B cell (primary cell): ENCODE results near the gene IER3. TPM values are rescaled to one million over a fixed set of nuclear protein-coding genes. Genes with fewer than 3 reads are reported as not detected.

Experiments used
- ATAC-seq: fragments of 200-7000 bp; cut with Tn5 transposase; one replicate; pipeline ENCODE4 v1.10.0; 2021; ENCODE audit warnings: low read depth, mild to moderate bottlenecking, moderate number of reproducible peaks, moderate library complexity
- CTCF ChIA-PET: fragments of 350-600 bp; sonication (Branson Sonifier 250); formaldehyde crosslinking; loops from one replicate; lab custom pipeline; 2021; ENCODE audit warnings: antibody characterized with exemption, inconsistent platforms; lab: Charles Lee
- POLR2A ChIA-PET: fragments of 350-600 bp; sonication (Branson Sonifier 250); formaldehyde crosslinking; loops from one replicate; lab custom pipeline; 2021; ENCODE audit warnings: antibody characterized with exemption; lab: Charles Lee
- DNase-seq: peaks from one replicate; pipeline ENCODE4 v3.0.0; 2013
- H2AFZ ChIP-seq: 2 replicates; pipeline ENCODE4 v1.6.1; 2012; ENCODE audit warnings: mild to moderate bottlenecking, low read depth, low read length; ENCODE audit not compliant: insufficient read depth, poor library complexity, severe bottlenecking
- H3K27ac ChIP-seq, 2 donors: 1 replicate in 1 of 2; 2 replicates in 1 of 2; pipeline ENCODE4 v1.5.1; 2012 to 2013; ENCODE audit warnings: low read length in 2 of 2, mild to moderate bottlenecking in 2 of 2, moderate library complexity in 1 of 2
- H3K27me3 ChIP-seq, 4 experiments: fragments of 200-600 bp in 1 of 4; sonication (generic) in 1 of 4; replicated peaks in 1 of 4; 1 replicate in 2 of 4; 2 replicates in 2 of 4; pipeline versions ENCODE4 v1.6.1 to v1.7.0; 2013 to 2016; ENCODE audit warnings: low read length in 3 of 4, mild to moderate bottlenecking in 2 of 4, mixed read lengths in 1 of 4, moderate library complexity in 1 of 4; ENCODE audit not compliant: insufficient read depth in 4 of 4, control insufficient read depth in 3 of 4; ENCODE audit errors: control extremely low read depth in 1 of 4
- H3K36me3 ChIP-seq, 2 experiments: replicated peaks in 1 of 2; 1 replicate in 1 of 2; 2 replicates in 1 of 2; pipeline versions ENCODE4 v1.6.1 to v1.7.1; 2013; ENCODE audit warnings: low read length in 1 of 2; ENCODE audit not compliant: insufficient read depth in 2 of 2, control insufficient read depth in 1 of 2; ENCODE audit errors: control extremely low read depth in 1 of 2, extremely low read depth in 1 of 2
- H3K4me1 ChIP-seq, 2 donors: fragments of 200-600 bp in 1 of 2; sonication (generic) in 1 of 2; 1 replicate in 1 of 2; 2 replicates in 1 of 2; pipeline versions ENCODE4 v1.5.1 to v1.6.1; 2013 to 2017; ENCODE audit warnings: low read length in 2 of 2; ENCODE audit not compliant: control insufficient read depth in 2 of 2, insufficient read depth in 2 of 2
- H3K4me2 ChIP-seq: replicated peaks from 2 replicates; pipeline ENCODE3; 2012; ENCODE audit warnings: mild to moderate bottlenecking, low read depth, low read length; ENCODE audit not compliant: poor library complexity, severe bottlenecking
- H3K4me3 ChIP-seq, 5 experiments: fragments of 200-600 bp in 1 of 5; sonication (generic) in 1 of 5; 1 replicate in 3 of 5; 2 replicates in 2 of 5; pipeline versions ENCODE4 v1.5.1 to v1.7.0; 2011 to 2016; ENCODE audit warnings: low read length in 4 of 5, mild to moderate bottlenecking in 4 of 5, low read depth in 2 of 5, control low read depth in 1 of 5, moderate library complexity in 1 of 5; ENCODE audit not compliant: insufficient read depth in 1 of 5; ENCODE audit errors: control extremely low read depth in 1 of 5, extremely low read depth in 1 of 5
- H3K79me2 ChIP-seq: fragments of 200-600 bp; sonication (generic); one replicate; pipeline ENCODE4 v1.6.0; 2016; ENCODE audit warnings: low read length; ENCODE audit not compliant: control insufficient read depth, insufficient read depth
- H3K9ac ChIP-seq: fragments of 200-600 bp; sonication (generic); 2 replicates; pipeline ENCODE4 v1.6.1; 2017; ENCODE audit warnings: mild to moderate bottlenecking, low read length, moderate library complexity
- H3K9me3 ChIP-seq, 3 donors: one replicate each; pipeline versions ENCODE4 v1.6.1 to v1.7.1; 2013; ENCODE audit warnings: low read length in 2 of 3; ENCODE audit not compliant: control insufficient read depth in 2 of 3, insufficient read depth in 1 of 3; ENCODE audit errors: control extremely low read depth in 1 of 3
- H4K20me1 ChIP-seq: 2 replicates; pipeline ENCODE4 v1.6.0; 2012; ENCODE audit warnings: mild to moderate bottlenecking, low read length; ENCODE audit not compliant: insufficient read depth, control insufficient read depth, poor library complexity, severe bottlenecking
- H3K27ac Mint-ChIP-seq: one replicate; pipeline ENCODE4 v1.8.0; 2021; ENCODE audit warnings: mixed read lengths
- H3K27me3 Mint-ChIP-seq: one replicate; pipeline ENCODE4 v1.8.0; 2021; ENCODE audit warnings: mixed read lengths
- H3K4me1 Mint-ChIP-seq: one replicate; pipeline ENCODE4 v1.8.0; 2021; ENCODE audit warnings: mixed read lengths
- H3K4me3 Mint-ChIP-seq: one replicate; pipeline ENCODE4 v1.8.0; 2021; ENCODE audit warnings: mixed read lengths
- H3K9me3 Mint-ChIP-seq: one replicate; pipeline ENCODE4 v1.8.0; 2022; ENCODE audit warnings: mixed read lengths; ENCODE audit not compliant: insufficient read depth
- EZH2 ChIP-seq: IDR thresholded peaks from 2 replicates; pipeline ENCODE4 v1.6.1; 2012; ENCODE audit warnings: borderline replicate concordance, low read depth, mild to moderate bottlenecking, moderate library complexity, low read length; ENCODE audit not compliant: insufficient read depth, poor library complexity, severe bottlenecking
- WGBS: methylation state at CpG from one replicate; pipeline ENCODE4 v1.1.5; 2013; ENCODE audit warnings: missing lambda C conversion rate; ENCODE audit not compliant: insufficient coverage; 5-methylcytosine and 5-hydroxymethylcytosine counted together
- intact Hi-C: fragments of 100-400 bp; cut with micrococcal nuclease; formaldehyde crosslinking; loops from one replicate; pipeline ENCODE4 v1.10.0; 2022
- polyA plus RNA-seq: library from polyadenylated mRNA; depleted of rRNA; stranded (reverse); fragments of >200 nt; gene quantifications from 2 replicates; pipeline ENCODE4 v1.2.3, GENCODE V29; 2012
- small RNA-seq: library from RNA; depleted of rRNA; stranded (forward); fragments of <200 nt; gene quantifications from one replicate; pipeline ENCODE3, GENCODE V24; 2012; ENCODE audit warnings: low replicate concordance, low read depth; ENCODE audit not compliant: insufficient read length
- total RNA-seq, 2 donors: library from RNA; stranded (reverse); fragments of 120-200 nt in 1 of 2; gene quantifications; 1 replicate in 1 of 2; 2 replicates in 1 of 2; pipeline versions ENCODE4 v1.2.3 to v1.2.4, GENCODE V29; 2013 to 2022
- TF ChIP-seq, protein P1 (sequence below): fragments of 200-600 bp; IDR thresholded peaks from one replicate; pipeline ENCODE4 v1.8.0; 2022; ENCODE audit warnings: antibody characterized with exemption, mild to moderate bottlenecking

IER3 gene
- total and polyA plus RNA-seq, 2 donors (not counting 1 experiment from before 2014, with no cell fraction given) = 3.7 to 4.2 TPM

DNA sequence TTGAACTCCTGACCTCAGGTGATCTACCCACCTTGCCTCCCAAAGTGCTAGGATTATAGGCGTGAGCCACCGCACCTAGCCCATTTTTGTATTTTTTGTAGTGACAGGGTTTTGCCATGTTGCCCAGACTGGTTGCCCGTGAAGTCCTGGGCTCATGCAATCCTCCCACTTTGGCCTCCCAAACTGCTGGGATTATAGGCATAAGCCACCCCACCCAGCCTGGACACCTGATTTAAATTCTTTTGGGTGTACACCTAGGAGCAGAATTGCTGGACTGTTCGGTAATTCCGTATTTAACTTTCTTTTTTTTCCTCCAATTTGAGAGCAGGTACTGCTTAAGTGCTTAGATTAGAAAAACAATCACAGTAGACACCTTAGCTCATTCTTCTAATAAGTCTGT lies 47.9 kb downstream of the IER3 start:
- H3K9me3 Mint-ChIP-seq = no peaks in the 10 kb centered on the region
- no peak overlapping the region for H3K27ac Mint-ChIP-seq
- 100% methylated on average over 1 of the region's 5 CpGs for WGBS
- Histone ChIP-seq H3K9ac (no peak overlapping the region), H3K79me2 (no peaks in the 10 kb centered on the region), H3K4me1 (peaks cover 2 to 4% of the 10 kb centered on the region in 2 donors), H3K36me3 (no peaks in the 10 kb centered on the region), H3K4me3 (no peak overlapping the region), H4K20me1 (no peaks in the 10 kb centered on the region), H3K9me3 (no peaks in the 10 kb centered on the region), H3K27me3 (no peaks in the 10 kb centered on the region), H3K27ac (no peak overlapping the region), H2AFZ (no peak overlapping the region), H3K4me2 (no peak overlapping the region)
- TF ChIP-seq, protein P1, sequence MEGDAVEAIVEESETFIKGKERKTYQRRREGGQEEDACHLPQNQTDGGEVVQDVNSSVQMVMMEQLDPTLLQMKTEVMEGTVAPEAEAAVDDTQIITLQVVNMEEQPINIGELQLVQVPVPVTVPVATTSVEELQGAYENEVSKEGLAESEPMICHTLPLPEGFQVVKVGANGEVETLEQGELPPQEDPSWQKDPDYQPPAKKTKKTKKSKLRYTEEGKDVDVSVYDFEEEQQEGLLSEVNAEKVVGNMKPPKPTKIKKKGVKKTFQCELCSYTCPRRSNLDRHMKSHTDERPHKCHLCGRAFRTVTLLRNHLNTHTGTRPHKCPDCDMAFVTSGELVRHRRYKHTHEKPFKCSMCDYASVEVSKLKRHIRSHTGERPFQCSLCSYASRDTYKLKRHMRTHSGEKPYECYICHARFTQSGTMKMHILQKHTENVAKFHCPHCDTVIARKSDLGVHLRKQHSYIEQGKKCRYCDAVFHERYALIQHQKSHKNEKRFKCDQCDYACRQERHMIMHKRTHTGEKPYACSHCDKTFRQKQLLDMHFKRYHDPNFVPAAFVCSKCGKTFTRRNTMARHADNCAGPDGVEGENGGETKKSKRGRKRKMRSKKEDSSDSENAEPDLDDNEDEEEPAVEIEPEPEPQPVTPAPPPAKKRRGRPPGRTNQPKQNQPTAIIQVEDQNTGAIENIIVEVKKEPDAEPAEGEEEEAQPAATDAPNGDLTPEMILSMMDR = no peak
- no peak for TF ChIP-seq EZH2
- no peak for ATAC-seq
- H3K27me3 Mint-ChIP-seq = no peaks in the 10 kb centered on the region
- intact Hi-C loops = no loop called here
- ChIA-PET POLR2A (no interaction called here), CTCF (interaction anchor here (0.7 to 1.6 kb wide), 5 partner anchors 15 to 87 kb away, joined by 3 to 8 read pairs (median 3); partner anchors contain the start of gene MDC1)
- H3K4me3 Mint-ChIP-seq = no peak overlapping the region
- H3K4me1 Mint-ChIP-seq = peaks cover 7% of the 10 kb centered on the region
- DNase-seq = no peak

Small RNA genes lying within 50 kb of the gene (small RNA-seq; reads per million reads assigned to genes)
- not detected for gene RF00019
- not detected for gene RN7SL353P

Other genes with a start within 250 kb of the IER3 start
- 107 and 109 TPM in 2 replicates for gene GNL1, start 188.1 kb downstream of the IER3 start, total RNA-seq
- gene GNL1, start 188.1 kb downstream of the IER3 start, polyA plus RNA-seq = 36.0 and 38.7 TPM in 2 replicates
- gene PRR3, start 187.3 kb downstream of the IER3 start, total RNA-seq = 30.3 and 33.7 TPM in 2 replicates
- 10.7 and 15.0 TPM in 2 replicates for gene PRR3, start 187.3 kb downstream of the IER3 start, polyA plus RNA-seq
- 60.9 and 63.7 TPM in 2 replicates for gene ABCF1, start 173.1 kb downstream of the IER3 start, total RNA-seq
- 22.8 and 51.0 TPM in 2 replicates for gene ABCF1, start 173.1 kb downstream of the IER3 start, polyA plus RNA-seq
- 157 and 177 TPM in 2 replicates for gene PPP1R10, start 127.3 kb downstream of the IER3 start, total RNA-seq
- gene PPP1R10, start 127.3 kb downstream of the IER3 start, polyA plus RNA-seq = 40.7 and 61.5 TPM in 2 replicates
- 37.9 and 38.8 TPM in 2 replicates for gene MRPS18B, start 126.7 kb downstream of the IER3 start, total RNA-seq
- 26.3 and 35.9 TPM in 2 replicates for gene MRPS18B, start 126.7 kb downstream of the IER3 start, polyA plus RNA-seq
- gene ATAT1, start 117.7 kb downstream of the IER3 start, total RNA-seq = 19.3 and 21.5 TPM in 2 replicates
- gene ATAT1, start 117.7 kb downstream of the IER3 start, polyA plus RNA-seq = 15.1 and 15.7 TPM in 2 replicates
- gene C6orf136, start 97.4 kb downstream of the IER3 start, total RNA-seq = 24.9 and 37.2 TPM in 2 replicates
- gene C6orf136, start 97.4 kb downstream of the IER3 start, polyA plus RNA-seq = 31.0 and 36.6 TPM in 2 replicates
- gene DHX16, start 71.5 kb downstream of the IER3 start, total RNA-seq = 51.1 and 58.3 TPM in 2 replicates
- 69.7 and 71.7 TPM in 2 replicates for gene DHX16, start 71.5 kb downstream of the IER3 start, polyA plus RNA-seq
- 121 and 125 TPM in 2 replicates for gene PPP1R18, start 57.9 kb downstream of the IER3 start, total RNA-seq
- gene PPP1R18, start 57.9 kb downstream of the IER3 start, polyA plus RNA-seq = 71.6 and 113 TPM in 2 replicates
- gene NRM, start 53.6 kb downstream of the IER3 start, total RNA-seq = 22.8 and 24.9 TPM in 2 replicates
- 18.9 and 26.0 TPM in 2 replicates for gene NRM, start 53.6 kb downstream of the IER3 start, polyA plus RNA-seq
- gene MDC1, start 27.3 kb downstream of the IER3 start, total RNA-seq = 69.3 and 87.4 TPM in 2 replicates
- 24.9 and 26.4 TPM in 2 replicates for gene MDC1, start 27.3 kb downstream of the IER3 start, polyA plus RNA-seq
- 288 and 295 TPM in 2 replicates for gene TUBB, start 24.2 kb downstream of the IER3 start, total RNA-seq
- gene TUBB, start 24.2 kb downstream of the IER3 start, polyA plus RNA-seq = 58.9 and 102 TPM in 2 replicates
- gene FLOT1, start 1.9 kb downstream of the IER3 start, total RNA-seq = 71.2 and 75.7 TPM in 2 replicates
- gene FLOT1, start 1.9 kb downstream of the IER3 start, polyA plus RNA-seq = 75.8 and 79.4 TPM in 2 replicates
- gene DDR1, start 140.0 kb upstream of the IER3 start, total RNA-seq = 61.7 and 66.0 TPM in 2 replicates
- gene DDR1, start 140.0 kb upstream of the IER3 start, polyA plus RNA-seq = 28.8 and 81.5 TPM in 2 replicates
- gene GTF2H4, start 163.7 kb upstream of the IER3 start, total RNA-seq = 38.4 and 44.7 TPM in 2 replicates
- gene GTF2H4, start 163.7 kb upstream of the IER3 start, polyA plus RNA-seq = 22.4 and 30.2 TPM in 2 replicates
- 41.0 and 41.6 TPM in 2 replicates for gene VARS2, start 169.7 kb upstream of the IER3 start, total RNA-seq
- 27.1 and 34.5 TPM in 2 replicates for gene VARS2, start 169.7 kb upstream of the IER3 start, polyA plus RNA-seq
- gene SFTA2, start 187.6 kb upstream of the IER3 start, total RNA-seq = not detected in 2 replicates
- gene SFTA2, start 187.6 kb upstream of the IER3 start, polyA plus RNA-seq = not detected in 2 replicates
- not detected in 2 replicates for gene MUCL3, start 196.4 kb upstream of the IER3 start, total RNA-seq
- gene MUCL3, start 196.4 kb upstream of the IER3 start, polyA plus RNA-seq = not detected in 2 replicates
- not detected in 2 replicates for gene MUC21, start 239.2 kb upstream of the IER3 start, total RNA-seq
- not detected in 2 replicates for gene MUC21, start 239.2 kb upstream of the IER3 start, polyA plus RNA-seq